Bronchial epithelial cell (primary cell): ENCODE data around the gene TBC1D10B. TPM values are rescaled to one million over a fixed set of nuclear protein-coding genes. Genes with fewer than 3 reads are reported as not detected.
A peak's percentile ranks its signal among the peaks of the same experiment; 100 is the strongest.

Experiments
- DNase-seq: peaks from one replicate; pipeline ENCODE4 v3.0.0-alpha.2; 2010; ENCODE audit warnings: low read depth
- FAIRE-seq: peaks from 2 replicates; lab custom pipeline; 2011; peaks lifted over from hg19 to GRCh38; lab: Jason Lieb, UNC
- H3K27me3 ChIP-seq: 2 replicates; pipeline ENCODE4 v1.5.1; 2011; ENCODE audit warnings: low read length; ENCODE audit not compliant: control insufficient read depth, insufficient read depth
- H3K36me3 ChIP-seq: 2 replicates; pipeline ENCODE4 v1.5.1; 2011; ENCODE audit warnings: low read length; ENCODE audit not compliant: control insufficient read depth, insufficient read depth
- H3K4me3 ChIP-seq: 2 replicates; pipeline ENCODE4 v1.5.1; 2011; ENCODE audit warnings: mild to moderate bottlenecking, low read depth, low read length, control low read depth
- total RNA-seq: library from RNA; depleted of rRNA; stranded (reverse); fragments of >200 nt; gene quantifications from 2 replicates; pipeline ENCODE4 v1.2.1, GENCODE V29; 2014
- TF ChIP-seq, protein P1 (sequence below): IDR thresholded peaks from 2 replicates; pipeline ENCODE4 v1.5.1; 2011; ENCODE audit warnings: mild to moderate bottlenecking, moderate library complexity, low read length, control low read depth, inconsistent platforms; ENCODE audit not compliant: insufficient read depth, severe bottlenecking

TBC1D10B gene
- total RNA-seq, 1 donor from 2014 or later, result 13.7 TPM

DNA sequence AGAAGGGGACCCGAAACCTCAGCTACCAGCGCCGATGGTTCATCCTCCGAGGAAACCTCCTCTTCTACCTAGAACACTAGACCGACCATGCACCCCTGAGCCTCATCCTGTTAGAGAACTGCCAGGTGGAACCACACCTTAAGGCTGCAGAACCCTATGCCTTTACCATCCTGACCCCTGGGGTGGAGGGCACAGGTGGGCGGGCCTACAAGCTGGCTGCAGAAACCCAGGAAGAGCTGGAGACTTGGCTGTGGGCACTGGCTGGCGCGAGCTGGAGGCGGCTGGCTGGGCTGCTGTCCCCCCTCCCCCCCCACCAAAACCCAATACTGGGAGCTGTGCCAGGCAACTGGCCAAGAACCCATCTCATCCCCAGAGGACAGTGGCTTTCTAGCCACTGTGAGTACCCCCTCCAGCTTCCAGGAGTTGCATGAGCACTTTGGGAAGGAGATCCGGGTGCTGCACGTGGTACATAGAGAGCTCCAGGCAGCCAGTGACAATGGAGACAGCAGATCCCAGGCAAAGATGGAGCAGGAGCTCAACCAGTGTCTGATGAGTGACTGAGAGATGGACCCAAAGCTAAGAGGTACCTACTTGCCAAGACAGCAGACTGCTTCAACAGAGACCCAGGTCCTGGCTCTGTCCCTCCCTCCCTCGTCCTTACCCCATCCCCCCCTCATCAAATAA, 13.8 kb downstream of the TBC1D10B start:
- H3K36me3 ChIP-seq, result peaks cover 13% of the 10 kb centered on the region
- TF ChIP-seq, protein P1, sequence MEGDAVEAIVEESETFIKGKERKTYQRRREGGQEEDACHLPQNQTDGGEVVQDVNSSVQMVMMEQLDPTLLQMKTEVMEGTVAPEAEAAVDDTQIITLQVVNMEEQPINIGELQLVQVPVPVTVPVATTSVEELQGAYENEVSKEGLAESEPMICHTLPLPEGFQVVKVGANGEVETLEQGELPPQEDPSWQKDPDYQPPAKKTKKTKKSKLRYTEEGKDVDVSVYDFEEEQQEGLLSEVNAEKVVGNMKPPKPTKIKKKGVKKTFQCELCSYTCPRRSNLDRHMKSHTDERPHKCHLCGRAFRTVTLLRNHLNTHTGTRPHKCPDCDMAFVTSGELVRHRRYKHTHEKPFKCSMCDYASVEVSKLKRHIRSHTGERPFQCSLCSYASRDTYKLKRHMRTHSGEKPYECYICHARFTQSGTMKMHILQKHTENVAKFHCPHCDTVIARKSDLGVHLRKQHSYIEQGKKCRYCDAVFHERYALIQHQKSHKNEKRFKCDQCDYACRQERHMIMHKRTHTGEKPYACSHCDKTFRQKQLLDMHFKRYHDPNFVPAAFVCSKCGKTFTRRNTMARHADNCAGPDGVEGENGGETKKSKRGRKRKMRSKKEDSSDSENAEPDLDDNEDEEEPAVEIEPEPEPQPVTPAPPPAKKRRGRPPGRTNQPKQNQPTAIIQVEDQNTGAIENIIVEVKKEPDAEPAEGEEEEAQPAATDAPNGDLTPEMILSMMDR, result no peak

DNA sequence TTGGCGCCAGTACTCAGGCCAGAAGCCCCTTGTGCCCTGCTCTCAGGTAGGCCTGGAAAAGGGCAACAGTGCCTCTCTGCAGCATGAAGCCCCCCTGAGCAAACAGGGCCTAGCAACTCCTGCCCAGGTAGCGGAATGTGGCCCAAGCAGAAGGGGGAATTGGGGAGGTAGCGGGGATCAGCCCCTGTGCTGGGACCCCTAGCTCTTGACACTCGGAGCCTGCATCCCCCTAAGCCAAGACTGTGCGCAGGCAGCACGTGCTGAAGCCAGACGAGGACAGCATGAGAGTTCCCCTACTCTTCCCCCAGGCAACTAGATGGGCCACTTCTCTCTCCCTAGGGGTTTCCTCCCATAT, 14.4 kb downstream of the TBC1D10B start:
- TF ChIP-seq, protein P1, result no peak
- FAIRE-seq, result no peak
- H3K36me3 ChIP-seq, result peaks cover 19% of the 10 kb centered on the region

More for the DNA sequence above, 13.8 kb downstream of the TBC1D10B start:
- FAIRE-seq (no peak), DNase-seq (no peak)
- peak overlapping the region; percentile 90 for H3K4me3 ChIP-seq
- no peaks in the 10 kb centered on the region for H3K27me3 ChIP-seq

DNA sequence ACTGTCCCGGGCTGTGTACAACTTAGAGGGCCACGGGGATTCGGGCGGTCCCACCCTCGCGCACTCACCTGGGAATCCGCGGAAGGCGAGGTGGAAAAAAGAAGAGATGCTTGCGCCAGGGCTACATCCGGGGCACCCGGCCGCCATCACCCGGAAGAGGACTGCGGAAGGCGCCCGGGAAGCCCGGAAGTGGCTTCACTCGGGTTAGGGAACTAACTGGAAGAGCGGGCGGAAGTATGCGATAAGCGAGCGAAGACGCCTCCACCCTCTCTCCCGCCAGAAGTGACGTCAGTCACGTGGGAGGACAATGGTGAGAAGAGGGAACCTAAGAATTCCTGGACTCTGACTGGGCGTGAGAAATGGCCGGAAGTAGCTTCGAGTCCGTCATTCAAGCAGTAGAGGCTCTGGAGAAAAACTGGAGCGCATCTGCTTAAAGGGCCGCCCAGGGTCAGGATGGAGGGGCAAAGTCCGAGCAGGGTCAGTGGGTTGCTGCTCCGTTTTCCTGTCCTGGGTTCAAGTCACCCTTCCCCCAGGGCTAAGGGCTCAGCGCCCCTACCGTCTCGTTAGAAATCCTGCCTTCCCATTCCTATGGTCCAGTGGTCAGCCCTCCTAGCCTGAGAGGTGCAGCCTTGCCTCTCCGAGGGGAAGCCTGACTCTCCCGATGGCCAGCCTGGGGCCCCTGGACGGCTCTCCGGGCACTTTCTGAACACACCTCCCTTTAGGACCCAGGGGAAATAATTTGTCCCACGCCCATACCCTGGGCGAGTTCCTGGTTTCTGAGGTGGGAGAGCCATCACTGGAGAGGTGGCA, 14.9 kb downstream of the TBC1D10B start, which contains the start of gene CD2BP2:
CD2BP2 (minus strand) TSS at position 165 of the 810 bp plus-strand sequence. CDS start 627 bp downstream, outside the sequence.
- Histone ChIP-seq H3K36me3 (peaks cover 20% of the 10 kb centered on the region), H3K4me3 (peak within 1 kb of the TSS; percentile 90), H3K27me3 (no peaks in the 10 kb centered on the region)
- FAIRE-seq (peak; percentile 52), DNase-seq (peak; percentile 99)
- TF ChIP-seq, protein P1, result no peak

More for the DNA sequence above, 14.4 kb downstream of the TBC1D10B start:
- Histone ChIP-seq H3K4me3 (peak overlapping the region; percentile 90), H3K27me3 (no peaks in the 10 kb centered on the region)
- DNase-seq, result no peak

DNA sequence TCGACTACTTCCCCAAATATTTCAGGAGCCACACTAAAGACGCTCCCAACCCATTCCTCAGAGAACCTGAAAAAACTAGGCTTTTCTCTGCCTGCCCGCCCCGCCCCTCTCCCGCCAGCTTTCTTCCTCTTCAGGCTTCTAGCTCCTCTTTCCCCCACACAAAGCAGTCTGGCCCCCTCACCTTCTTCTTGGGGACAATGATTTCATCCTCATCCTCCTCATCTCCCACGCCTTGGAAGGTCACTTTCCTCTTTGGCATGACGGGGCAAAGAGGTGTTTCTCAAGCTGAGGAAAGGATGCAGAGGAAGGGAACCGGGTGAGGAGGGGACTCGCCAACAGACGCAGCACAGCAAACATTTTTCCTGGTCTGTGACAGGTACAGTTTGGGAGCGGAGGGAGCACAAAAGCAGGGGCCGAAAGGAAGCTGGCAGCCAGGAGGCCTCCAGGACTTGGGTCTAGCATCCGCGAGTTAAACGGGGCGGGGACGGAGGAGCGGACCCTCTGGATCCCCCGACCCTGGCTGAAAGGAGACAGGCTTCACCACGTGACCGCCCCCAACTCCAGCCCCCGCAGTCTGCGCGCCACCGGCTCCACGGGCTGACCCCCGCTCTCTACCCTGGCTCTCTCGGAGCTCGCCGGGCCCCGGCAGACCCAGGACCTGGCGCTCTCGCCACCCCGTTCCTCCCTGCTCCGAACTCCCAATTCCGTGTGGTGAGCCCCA, 15.7 kb downstream of the TBC1D10B start:
- Histone ChIP-seq H3K27me3 (no peaks in the 10 kb centered on the region), H3K36me3 (peaks cover 20% of the 10 kb centered on the region), H3K4me3 (peak overlapping the region; percentile 90)
- no peak for FAIRE-seq
- DNase-seq, result no peak
- TF ChIP-seq, protein P1, result no peak

DNA sequence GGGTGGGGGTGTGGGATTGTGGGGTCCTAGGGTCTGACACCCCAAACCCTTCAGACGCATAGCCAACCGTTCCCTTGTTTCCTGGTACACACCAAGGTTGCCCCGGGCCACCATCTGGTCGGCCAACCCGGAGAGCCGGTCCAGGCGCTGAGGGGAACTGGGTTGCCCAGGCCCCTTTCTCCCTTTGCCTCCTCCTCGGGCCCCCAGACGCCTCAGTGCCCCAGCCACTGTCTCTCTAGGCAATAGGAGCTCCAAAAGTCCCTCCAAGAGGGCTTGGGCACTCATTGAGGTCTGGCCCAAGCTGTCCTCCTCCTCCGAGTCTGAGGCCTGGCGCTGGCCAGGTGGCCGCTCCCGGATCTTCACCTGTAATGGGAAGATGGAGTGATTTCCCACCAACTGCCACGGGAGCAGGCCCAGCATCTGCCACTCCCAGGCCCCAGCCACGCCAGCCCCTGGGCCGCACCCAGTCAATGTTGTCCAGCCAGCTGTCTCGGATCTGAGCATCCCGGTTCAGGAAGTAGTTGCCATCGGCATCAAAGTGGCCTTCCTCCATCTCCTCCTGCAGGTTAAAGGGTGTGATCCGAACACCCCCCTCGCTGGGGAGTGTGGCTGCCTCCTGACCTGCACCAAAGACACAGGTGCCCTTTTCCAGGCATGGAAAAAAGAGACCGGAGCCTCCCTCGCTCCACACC, 16.7 kb downstream of the TBC1D10B start:
- FAIRE-seq (no peak), DNase-seq (no peak)
- TF ChIP-seq, protein P1, result no peak
- Histone ChIP-seq H3K36me3 (peaks cover 20% of the 10 kb centered on the region), H3K4me3 (no peak overlapping the region), H3K27me3 (no peaks in the 10 kb centered on the region)
